NB4 (cell line): ENCODE data around the gene LFNG.

ENCODE experiments used
- DNase-seq: peaks from one replicate; pipeline ENCODE4 v3.0.0; 2010; ENCODE audit warnings: low read depth
- H3K4me3 ChIP-seq: one replicate; pipeline ENCODE4 v1.5.1; 2011; ENCODE audit warnings: mild to moderate bottlenecking, low read depth, low read length, moderate library complexity
- MYC ChIP-seq: IDR thresholded peaks from 2 replicates; pipeline ENCODE4 v1.6.1; 2011; ENCODE audit warnings: low read depth, low read length
- POLR2A ChIP-seq: IDR thresholded peaks from 2 replicates; pipeline ENCODE4 v1.6.1; 2011; ENCODE audit warnings: mild to moderate bottlenecking; ENCODE audit not compliant: insufficient read length; ENCODE audit errors: extremely low read depth
- TF ChIP-seq, protein P1 (sequence below): IDR thresholded peaks from one replicate; pipeline ENCODE4 v1.5.1; 2012; ENCODE audit warnings: low read depth, low read length
- TF ChIP-seq, protein P2 (sequence below): IDR thresholded peaks from 2 replicates; pipeline ENCODE4 v1.6.1; 2011; ENCODE audit warnings: low read depth, low read length

Gene LFNG

GRCh38 chr7:2551418-2551817, 31.8 kb downstream of the LFNG start:
- no peak for DNase-seq
- no peak for TF ChIP-seq MYC
- TF ChIP-seq POLR2A, result no peak
- TF ChIP-seq, protein P1, sequence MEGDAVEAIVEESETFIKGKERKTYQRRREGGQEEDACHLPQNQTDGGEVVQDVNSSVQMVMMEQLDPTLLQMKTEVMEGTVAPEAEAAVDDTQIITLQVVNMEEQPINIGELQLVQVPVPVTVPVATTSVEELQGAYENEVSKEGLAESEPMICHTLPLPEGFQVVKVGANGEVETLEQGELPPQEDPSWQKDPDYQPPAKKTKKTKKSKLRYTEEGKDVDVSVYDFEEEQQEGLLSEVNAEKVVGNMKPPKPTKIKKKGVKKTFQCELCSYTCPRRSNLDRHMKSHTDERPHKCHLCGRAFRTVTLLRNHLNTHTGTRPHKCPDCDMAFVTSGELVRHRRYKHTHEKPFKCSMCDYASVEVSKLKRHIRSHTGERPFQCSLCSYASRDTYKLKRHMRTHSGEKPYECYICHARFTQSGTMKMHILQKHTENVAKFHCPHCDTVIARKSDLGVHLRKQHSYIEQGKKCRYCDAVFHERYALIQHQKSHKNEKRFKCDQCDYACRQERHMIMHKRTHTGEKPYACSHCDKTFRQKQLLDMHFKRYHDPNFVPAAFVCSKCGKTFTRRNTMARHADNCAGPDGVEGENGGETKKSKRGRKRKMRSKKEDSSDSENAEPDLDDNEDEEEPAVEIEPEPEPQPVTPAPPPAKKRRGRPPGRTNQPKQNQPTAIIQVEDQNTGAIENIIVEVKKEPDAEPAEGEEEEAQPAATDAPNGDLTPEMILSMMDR, result no peak
- TF ChIP-seq, protein P2, sequence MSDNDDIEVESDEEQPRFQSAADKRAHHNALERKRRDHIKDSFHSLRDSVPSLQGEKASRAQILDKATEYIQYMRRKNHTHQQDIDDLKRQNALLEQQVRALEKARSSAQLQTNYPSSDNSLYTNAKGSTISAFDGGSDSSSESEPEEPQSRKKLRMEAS, result no peak
- no peak overlapping the region for H3K4me3 ChIP-seq

DNA sequence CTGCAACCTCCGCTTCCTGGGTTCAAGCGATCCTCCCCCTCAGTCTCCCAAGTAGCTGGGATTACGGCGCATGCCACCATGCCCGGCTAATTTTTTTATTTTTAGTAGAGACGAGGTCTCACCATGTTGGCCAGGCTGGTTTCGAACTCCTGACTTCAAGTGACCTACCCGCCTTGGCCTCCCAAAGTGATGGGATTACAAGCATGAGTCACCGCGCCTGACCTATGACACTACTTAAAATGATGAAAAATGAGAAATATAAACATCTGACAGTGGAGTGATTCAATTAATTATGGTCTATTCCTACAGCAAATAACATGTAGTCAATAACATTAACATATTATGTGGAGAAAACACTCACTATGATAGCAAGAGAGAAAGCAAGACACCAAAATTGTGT, 33.5 kb downstream of the LFNG start:
- TF ChIP-seq, protein P1, result no peak
- TF ChIP-seq MYC (no peak), POLR2A (no peak)
- TF ChIP-seq, protein P2, result no peak
- DNase-seq, result no peak
- no peak overlapping the region for H3K4me3 ChIP-seq

DNA sequence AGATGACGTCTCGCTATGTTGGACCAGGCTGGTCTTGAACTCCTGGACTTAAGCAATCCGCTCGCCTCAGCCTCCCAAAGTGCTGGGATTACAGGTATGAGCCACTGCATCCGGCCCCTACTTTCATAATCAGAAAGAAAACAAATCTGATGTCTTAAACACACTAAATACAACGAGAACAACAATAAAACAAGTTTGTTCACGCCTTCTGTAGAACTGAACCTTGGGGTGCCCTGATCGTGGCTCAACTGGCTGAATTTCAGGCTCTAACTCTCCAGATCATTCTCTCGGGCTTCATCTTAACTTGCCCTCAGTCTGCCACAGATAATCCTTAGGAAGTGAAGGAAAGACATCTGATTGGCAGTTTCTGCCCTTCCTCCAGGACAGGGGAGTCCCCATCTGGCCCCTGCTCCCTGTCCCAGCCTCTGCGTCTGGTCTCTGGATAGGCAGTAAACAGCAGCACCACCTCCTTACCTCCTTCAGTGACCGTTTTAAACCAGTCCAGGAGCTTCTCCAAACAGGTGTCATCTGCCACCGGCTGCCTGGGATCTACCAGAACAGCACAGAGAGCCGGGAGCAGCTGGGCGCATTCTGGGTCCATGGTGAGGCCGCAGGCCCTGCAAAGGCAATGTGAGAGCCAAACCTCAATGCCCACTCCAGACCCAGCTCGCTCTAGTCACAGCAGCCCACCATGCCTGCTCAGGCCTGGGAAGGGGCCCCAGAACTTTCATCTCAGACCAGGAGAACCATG, 34.4 kb downstream of the LFNG start:
- DNase-seq, result no peak
- TF ChIP-seq, protein P1, result no peak
- TF ChIP-seq, protein P2, result no peak
- TF ChIP-seq POLR2A, result no peak
- TF ChIP-seq MYC, result no peak
- H3K4me3 ChIP-seq, result peak overlapping the region; percentile 85

- TF ChIP-seq, protein P1, result peak; percentile 11
- TF ChIP-seq, protein P2, result no peak; the same call in 1 of the 2 replicates
- peak overlapping the region; percentile 85 for H3K4me3 ChIP-seq
- peak; percentile 57 for DNase-seq
Observed at GRCh38 chr7:2554661-2555111, 35.1 kb downstream of the LFNG start.

DNA sequence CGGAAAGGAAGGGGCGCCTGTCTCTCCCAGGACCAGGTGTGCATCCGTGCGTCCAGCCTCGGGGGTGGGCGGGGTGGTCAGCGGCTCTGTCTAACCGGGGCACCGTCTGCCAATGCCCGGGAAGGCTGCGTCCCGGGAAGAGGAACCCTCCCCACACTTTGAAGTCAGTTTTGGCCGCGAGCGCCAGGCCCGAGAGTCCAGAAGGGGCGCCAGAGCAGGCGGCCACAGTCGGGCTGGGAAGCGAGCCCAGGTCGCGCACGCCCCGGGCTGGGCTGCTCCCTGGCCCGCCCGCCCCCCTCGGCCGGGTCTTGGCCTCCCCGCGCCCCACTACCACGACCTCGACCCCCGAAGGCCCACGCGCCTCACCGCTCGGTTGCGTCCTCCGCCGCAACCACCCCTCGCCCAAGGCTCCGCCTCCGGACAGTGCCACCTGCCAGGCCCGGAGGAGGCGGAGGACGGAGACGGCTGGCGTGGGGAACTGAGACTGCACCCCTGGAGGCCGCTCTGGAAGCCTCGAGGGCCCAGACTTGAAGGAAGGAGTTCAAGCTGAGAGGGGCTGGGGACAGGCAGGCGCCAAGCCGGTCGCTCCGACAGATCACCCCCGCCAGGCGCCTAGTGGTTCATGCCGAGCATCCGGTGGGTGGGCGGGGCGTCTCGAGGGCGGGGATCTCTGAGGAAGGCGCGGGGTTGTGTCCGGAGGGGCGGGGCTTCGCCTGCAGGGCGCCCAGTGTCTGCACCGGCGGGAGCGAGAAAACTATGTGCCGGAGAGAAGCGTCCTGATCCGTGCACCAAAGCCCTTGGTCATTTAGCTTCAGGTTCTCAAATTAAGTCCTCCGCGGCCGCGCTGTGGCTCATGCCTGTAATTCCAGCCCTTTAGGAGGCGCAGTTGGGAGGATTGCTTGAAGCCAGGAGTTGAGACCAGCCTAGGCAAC, 35.8 kb downstream of the LFNG start, which contains the start of gene BRAT1:
TSS of gene BRAT1 (minus strand) at position 404 of the 932 bp plus-strand sequence. CDS start 1,093 bp downstream, outside the sequence.
- H3K4me3 ChIP-seq, result peak within 1 kb of the TSS; percentile 85
- peak; percentile 99 for DNase-seq
- TF ChIP-seq MYC (peak; percentile 67), POLR2A (peak; percentile 96)
- TF ChIP-seq, protein P2, result peak; percentile 54
- TF ChIP-seq, protein P1, result peak; percentile 35
